IMR-90 (cell line): Measurements from ENCODE around the gene S100A11.

Source experiments
- FOS ChIP-seq: fragments of 150-350 bp; IDR thresholded peaks from 2 replicates; pipeline ENCODE4 v1.6.1; 2016; ENCODE audit warnings: low read depth, low read length
- MAFK ChIP-seq: IDR thresholded peaks from 2 replicates; pipeline ENCODE4 v1.6.1; 2012; ENCODE audit warnings: low read depth, low read length, improper control_type of control experiment
- MXI1 ChIP-seq: IDR thresholded peaks from 2 replicates; pipeline ENCODE4 v1.6.1; 2012; ENCODE audit warnings: low read depth, mild to moderate bottlenecking, low read length, moderate library complexity, borderline replicate concordance
- POLR2A ChIP-seq: IDR thresholded peaks from 2 replicates; pipeline ENCODE4 v1.6.1; 2012; ENCODE audit warnings: mild to moderate bottlenecking, low read depth, low read length
- RAD21 ChIP-seq: IDR thresholded peaks from 2 replicates; pipeline ENCODE4 v1.6.1; 2012; ENCODE audit warnings: low read length, improper control_type of control experiment
- RFX5 ChIP-seq: IDR thresholded peaks from 2 replicates; pipeline ENCODE4 v1.8.0; 2012; ENCODE audit warnings: low read depth, mild to moderate bottlenecking, low read length, moderate library complexity
- TF ChIP-seq, protein P1 (sequence below): conservative IDR thresholded peaks from 2 replicates; pipeline ENCODE4 v1.5.1; 2012; ENCODE audit warnings: mild to moderate bottlenecking, low read depth, low read length, improper control_type of control experiment

DNA sequence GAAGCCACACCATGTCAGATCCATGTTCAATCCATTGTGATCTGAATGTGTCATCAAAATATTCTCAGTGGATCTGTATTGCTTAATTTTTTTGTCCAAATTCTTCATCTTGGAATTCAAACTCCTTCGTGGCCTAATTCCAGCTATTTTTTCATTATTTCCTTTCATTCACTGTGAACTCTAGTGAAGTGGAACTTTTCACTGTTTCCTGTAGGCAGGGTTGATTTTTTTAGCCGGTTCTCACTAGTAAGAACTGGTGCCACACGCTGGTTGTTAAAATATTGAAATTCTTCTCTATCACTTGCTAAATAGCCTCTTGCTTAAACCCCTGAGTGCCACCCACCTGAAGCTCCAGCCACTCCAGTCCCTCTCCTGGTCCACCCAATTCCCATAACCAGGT is 7.6 kb upstream of the S100A11 start:
- TF ChIP-seq POLR2A (no peak), RAD21 (no peak), MAFK (no peak), RFX5 (no peak), MXI1 (no peak), FOS (no peak)
- TF ChIP-seq, protein P1, sequence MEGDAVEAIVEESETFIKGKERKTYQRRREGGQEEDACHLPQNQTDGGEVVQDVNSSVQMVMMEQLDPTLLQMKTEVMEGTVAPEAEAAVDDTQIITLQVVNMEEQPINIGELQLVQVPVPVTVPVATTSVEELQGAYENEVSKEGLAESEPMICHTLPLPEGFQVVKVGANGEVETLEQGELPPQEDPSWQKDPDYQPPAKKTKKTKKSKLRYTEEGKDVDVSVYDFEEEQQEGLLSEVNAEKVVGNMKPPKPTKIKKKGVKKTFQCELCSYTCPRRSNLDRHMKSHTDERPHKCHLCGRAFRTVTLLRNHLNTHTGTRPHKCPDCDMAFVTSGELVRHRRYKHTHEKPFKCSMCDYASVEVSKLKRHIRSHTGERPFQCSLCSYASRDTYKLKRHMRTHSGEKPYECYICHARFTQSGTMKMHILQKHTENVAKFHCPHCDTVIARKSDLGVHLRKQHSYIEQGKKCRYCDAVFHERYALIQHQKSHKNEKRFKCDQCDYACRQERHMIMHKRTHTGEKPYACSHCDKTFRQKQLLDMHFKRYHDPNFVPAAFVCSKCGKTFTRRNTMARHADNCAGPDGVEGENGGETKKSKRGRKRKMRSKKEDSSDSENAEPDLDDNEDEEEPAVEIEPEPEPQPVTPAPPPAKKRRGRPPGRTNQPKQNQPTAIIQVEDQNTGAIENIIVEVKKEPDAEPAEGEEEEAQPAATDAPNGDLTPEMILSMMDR, result no peak
